Renal cortex interstitium (tissue), 15 donors: Measurements from ENCODE around the gene PAFAH1B1. TPM values are rescaled to one million over a fixed set of nuclear protein-coding genes. Genes with fewer than 3 reads are reported as not detected.
"Not testable (repeated sequence)": the region's sequence is repeated elsewhere in the genome, so short reads cannot be mapped to it uniquely, and the experiment has no call there.

ENCODE experiments used
- DNase-seq, 11 donors: peaks; one replicate each; pipeline ENCODE4 v3.0.0-alpha.2; 2013; ENCODE audit warnings: low read depth in 9 of 11, low spot score in 4 of 11; ENCODE audit errors: extremely low read depth in 1 of 11
- long read RNA-seq, 16 experiments: transcript quantifications; one replicate each; lab custom pipeline, GENCODE V29; 2026
- polyA plus RNA-seq, 3 donors: library from polyadenylated mRNA; unstranded; fragments of 120-200 nt; gene quantifications; one replicate each; pipeline ENCODE4 v1.2.1, GENCODE V29; 2013; ENCODE audit not compliant: insufficient read length in 3 of 3

Gene PAFAH1B1
- 100 to 1,000 TPM; 130 to 157 (median 148) TPM for polyA plus RNA-seq
- long read RNA-seq, donor 1, full-length matches to known transcripts, result 23 of 23 reads
- long read RNA-seq, donor 1, partial matches to known transcripts, result 0 of 23 reads
- long read RNA-seq, donor 1, other reads (novel, unspliced or antisense), result 0 of 23 reads
- long read RNA-seq, donor 2, full-length matches to known transcripts, result 29 of 29 reads
- long read RNA-seq, donor 2, partial matches to known transcripts, result 0 of 29 reads
- long read RNA-seq, donor 2, other reads (novel, unspliced or antisense), result 0 of 29 reads
- long read RNA-seq, donor 3, full-length matches to known transcripts, result 40 of 54 reads
- long read RNA-seq, donor 3, partial matches to known transcripts, result 14 of 54 reads
- long read RNA-seq, donor 3, other reads (novel, unspliced or antisense), result 0 of 54 reads
- long read RNA-seq, donor 4, full-length matches to known transcripts, result 27 of 95 reads
- long read RNA-seq, donor 4, partial matches to known transcripts, result 68 of 95 reads
- long read RNA-seq, donor 4, other reads (novel, unspliced or antisense), result 0 of 95 reads
- long read RNA-seq, donor 5, result 0 reads
- long read RNA-seq, donor 6, full-length matches to known transcripts, result 40 of 52 reads
- long read RNA-seq, donor 6, partial matches to known transcripts, result 12 of 52 reads
- long read RNA-seq, donor 6, other reads (novel, unspliced or antisense), result 0 of 52 reads
- long read RNA-seq, donor 7, full-length matches to known transcripts, result 21 of 21 reads
- long read RNA-seq, donor 7, partial matches to known transcripts, result 0 of 21 reads
- long read RNA-seq, donor 7, other reads (novel, unspliced or antisense), result 0 of 21 reads
- long read RNA-seq, donor 8, result 0 reads
- long read RNA-seq, donor 9, full-length matches to known transcripts, result 29 of 46 reads
- long read RNA-seq, donor 9, partial matches to known transcripts, result 17 of 46 reads
- long read RNA-seq, donor 9, other reads (novel, unspliced or antisense), result 0 of 46 reads
- long read RNA-seq, donor 10, full-length matches to known transcripts, result 29 of 29 reads
- long read RNA-seq, donor 10, partial matches to known transcripts, result 0 of 29 reads
- long read RNA-seq, donor 10, other reads (novel, unspliced or antisense), result 0 of 29 reads
- long read RNA-seq, donor 11, full-length matches to known transcripts, result 28 of 33 reads
- long read RNA-seq, donor 11, partial matches to known transcripts, result 5 of 33 reads
- long read RNA-seq, donor 11, other reads (novel, unspliced or antisense), result 0 of 33 reads
- long read RNA-seq, donor 12, full-length matches to known transcripts, result 12 of 12 reads
- long read RNA-seq, donor 12, partial matches to known transcripts, result 0 of 12 reads
- long read RNA-seq, donor 12, other reads (novel, unspliced or antisense), result 0 of 12 reads
- long read RNA-seq, donor 13, result 0 reads
- long read RNA-seq, donor 14, full-length matches to known transcripts, result 26 of 26 reads
- long read RNA-seq, donor 14, partial matches to known transcripts, result 0 of 26 reads
- long read RNA-seq, donor 14, other reads (novel, unspliced or antisense), result 0 of 26 reads
- long read RNA-seq, donor 15, full-length matches to known transcripts, result 14 of 14 reads
- long read RNA-seq, donor 15, partial matches to known transcripts, result 0 of 14 reads
- long read RNA-seq, donor 15, other reads (novel, unspliced or antisense), result 0 of 14 reads
- long read RNA-seq, donor 16, full-length matches to known transcripts, result 77 of 109 reads
- long read RNA-seq, donor 16, partial matches to known transcripts, result 32 of 109 reads
- long read RNA-seq, donor 16, other reads (novel, unspliced or antisense), result 0 of 109 reads

DNA sequence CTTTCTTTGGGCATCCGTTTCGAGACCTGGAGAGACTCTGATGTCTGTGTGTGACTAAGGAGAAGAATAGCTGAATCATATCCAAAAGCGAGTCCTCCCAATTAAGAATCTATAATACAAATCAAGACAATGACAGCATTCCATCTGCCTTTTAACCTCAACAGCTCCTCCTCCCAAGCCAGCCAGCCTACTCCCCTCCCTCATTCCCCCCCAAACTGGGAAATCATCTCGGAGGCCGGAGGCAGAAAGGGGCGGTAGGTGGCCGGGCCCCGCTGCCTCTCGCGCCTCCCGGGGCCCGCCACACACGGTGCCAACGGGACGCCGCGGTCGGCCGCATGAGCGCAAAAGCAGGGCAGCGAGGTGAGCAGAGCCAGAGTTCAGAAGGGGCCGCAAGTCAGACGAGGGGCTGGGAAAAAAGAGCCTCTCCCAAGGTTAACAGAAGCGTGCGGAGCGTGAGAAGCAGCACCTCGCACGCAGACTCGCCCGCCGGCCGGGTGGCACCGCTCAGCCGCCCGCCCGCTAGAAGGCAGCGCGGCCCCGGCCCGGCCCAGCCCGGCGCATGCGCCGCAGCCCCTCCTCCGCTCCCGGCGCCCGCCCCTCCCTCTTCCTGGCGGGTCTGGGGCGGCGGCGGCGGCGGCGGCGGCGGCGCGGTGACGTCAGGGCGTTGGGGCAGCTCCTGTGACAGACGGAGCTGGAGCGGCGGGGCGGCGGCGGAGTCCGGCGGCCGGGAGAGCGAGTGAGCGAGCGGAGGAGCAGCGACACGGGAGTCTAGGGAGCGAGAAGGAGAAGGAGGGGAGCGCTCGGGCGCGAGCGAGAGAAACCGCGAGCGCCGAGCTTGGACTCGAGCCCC, at the start of gene PAFAH1B1:
PAFAH1B1 (plus strand) TSS at position 684 of the 850 bp plus-strand sequence. CDS start 44,635 bp downstream, outside the sequence.
- DNase-seq, result peak; percentile 45 to 92 (median 81)

DNA sequence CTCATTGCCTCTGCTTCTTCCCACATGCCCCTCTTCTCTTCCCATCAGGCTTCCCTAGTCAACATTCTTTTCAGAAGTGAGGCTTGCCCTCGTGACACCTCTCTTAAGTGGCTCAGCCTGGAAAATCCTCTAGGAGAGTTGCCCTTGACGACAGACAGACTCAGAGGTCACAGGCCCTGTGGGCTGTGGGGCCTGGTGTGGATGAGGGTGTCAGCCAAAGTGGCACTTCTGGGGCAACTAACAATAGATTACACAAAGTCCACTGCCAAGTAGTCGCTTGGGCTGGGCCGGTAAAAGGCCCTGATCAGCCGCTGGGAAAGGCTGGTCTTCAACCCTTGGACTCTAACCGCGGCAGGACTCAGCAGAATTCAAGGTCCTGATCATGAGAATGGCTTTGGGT, 48.1 kb upstream of the PAFAH1B1 start:
- DNase-seq, result peak in 1 of 11 donors; percentile 4

DNA sequence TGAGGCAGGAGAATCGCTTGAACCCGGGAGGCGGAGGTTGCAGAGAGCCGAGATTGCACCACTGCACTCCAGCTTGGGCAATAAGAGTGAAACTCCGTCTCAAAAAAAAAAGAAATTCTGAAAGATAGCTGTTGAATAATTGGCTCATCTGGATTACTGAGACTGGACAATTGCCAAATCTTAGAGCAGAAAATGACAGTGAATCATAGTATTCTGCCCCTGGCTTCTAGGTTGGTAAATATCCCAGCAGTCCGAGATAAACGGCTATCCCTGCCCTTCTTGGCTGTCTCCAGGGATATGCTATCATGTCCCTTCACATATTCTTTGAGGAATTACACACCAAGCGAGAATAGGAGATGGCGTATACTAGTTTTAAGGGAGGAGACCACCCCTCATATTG, 46.3 kb upstream of the PAFAH1B1 start:
- no peak for DNase-seq

DNA sequence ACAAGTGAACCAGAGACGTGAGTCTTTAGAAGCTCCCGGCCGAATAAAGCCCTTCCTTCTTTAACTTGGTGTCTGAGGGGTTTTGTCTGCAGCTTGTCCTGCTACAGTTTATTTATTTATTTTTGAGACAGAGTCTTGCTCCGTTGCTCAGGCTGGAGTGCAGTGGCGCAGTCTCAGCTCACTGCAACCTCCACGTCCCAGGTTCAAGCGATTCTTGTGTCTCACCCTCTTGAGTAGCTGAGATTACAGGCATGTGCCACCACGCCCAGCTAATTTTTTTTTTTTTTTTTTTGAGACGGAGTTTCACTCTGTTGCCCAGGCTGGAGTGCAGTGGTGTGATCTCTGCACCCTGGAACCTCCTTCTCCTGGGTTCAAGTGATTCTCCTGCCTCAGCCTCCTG, 45.4 kb upstream of the PAFAH1B1 start:
- DNase-seq, result not testable (repeated sequence)

DNA sequence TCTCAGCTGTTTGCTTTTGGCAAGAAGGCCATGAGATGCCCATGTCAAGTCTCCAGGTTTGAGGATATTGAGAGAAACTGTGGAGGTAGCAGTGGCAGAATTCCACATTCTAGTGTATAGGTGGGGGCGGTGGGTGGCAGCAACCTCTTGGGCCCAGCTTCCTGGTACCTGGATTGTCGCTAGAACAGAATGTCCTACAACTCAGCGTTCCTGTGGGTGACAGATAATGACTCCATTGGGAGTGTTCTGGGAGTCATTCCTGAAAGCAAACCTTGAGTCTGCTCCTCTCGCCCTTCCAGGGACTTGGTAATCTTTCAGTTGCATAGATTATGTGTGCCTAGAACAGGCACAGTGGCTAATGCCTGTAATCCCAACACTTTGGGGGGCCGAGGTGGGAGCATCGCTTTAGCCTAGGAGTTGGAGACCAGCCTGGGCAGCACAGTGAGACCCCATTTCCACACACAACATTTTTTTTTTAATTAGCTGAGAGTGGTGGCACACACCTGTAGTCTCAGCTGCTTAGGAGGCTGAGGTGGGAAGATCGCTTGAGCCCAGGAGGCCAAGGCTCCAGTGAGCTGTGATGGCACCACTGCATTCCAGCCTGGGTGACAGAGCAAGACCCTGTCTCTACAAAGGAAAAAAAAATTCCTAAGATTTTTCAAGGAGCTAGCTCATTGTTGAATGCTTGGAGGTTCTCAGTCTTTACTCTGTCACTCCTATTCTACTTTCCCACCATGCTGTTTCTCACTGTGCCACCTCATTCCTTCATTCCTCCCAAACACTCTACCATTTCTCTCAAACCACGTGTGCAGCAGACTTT, 43.9 kb upstream of the PAFAH1B1 start:
- DNase-seq, result no peak

DNA sequence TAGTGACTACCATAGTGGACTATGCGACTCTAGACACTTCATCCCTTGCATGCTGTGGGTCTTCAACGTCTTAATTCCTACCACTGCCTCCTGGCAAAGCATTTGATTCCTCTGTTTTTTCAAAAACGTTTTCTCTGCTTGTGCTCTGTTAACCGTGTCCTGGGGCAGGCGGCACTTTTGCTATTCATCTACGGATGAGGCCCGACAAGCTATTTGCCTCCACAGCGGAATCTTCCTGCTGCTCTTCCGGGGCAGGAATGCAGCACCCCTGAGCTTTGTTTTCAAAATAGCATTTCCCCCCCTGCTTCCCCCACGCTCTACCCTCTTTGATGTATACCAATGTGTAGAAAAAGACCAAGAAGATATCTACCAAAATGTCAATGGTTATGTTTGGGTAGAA, 42.0 kb upstream of the PAFAH1B1 start:
- DNase-seq, result peak in 1 of 11 donors; percentile 8

DNA sequence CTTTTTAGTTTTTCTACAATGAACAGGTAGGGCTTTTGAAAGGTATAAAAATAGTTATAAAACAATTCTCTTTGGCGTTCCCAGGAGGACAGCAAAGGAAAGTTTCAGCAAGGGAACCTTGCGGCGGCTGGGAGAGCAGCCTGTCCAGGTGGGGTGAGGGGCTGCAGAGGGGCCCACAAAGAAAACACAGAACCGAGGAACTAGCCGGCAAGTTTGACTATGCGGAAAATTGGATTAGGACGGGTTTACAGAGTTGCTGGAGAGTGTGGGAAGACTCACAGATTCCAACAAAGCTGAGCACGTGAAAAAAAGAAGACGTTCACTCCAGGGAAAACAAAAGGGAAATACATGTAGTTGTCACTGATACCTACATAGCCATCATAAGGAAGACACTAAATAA, 41.5 kb upstream of the PAFAH1B1 start:
- no peak for DNase-seq

DNA sequence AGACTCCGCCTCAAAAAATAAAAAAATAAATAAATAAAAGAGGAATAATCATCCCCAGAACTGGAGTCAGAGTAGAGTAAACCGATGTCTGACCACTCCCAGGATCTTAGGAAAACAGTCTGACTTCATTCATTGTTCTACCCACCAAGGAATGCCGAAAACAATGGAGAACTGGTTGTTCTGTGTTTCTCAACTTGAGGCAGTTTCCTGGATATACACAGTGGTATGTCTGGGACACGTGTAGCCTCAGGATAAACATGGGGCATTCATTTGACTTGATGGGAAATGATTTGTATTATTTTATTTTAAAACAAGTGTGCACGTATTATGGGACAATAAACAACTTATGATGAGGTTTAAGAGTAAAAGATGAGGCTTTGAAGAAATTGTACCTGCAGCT, 32.8 kb upstream of the PAFAH1B1 start:
- DNase-seq, result no peak

DNA sequence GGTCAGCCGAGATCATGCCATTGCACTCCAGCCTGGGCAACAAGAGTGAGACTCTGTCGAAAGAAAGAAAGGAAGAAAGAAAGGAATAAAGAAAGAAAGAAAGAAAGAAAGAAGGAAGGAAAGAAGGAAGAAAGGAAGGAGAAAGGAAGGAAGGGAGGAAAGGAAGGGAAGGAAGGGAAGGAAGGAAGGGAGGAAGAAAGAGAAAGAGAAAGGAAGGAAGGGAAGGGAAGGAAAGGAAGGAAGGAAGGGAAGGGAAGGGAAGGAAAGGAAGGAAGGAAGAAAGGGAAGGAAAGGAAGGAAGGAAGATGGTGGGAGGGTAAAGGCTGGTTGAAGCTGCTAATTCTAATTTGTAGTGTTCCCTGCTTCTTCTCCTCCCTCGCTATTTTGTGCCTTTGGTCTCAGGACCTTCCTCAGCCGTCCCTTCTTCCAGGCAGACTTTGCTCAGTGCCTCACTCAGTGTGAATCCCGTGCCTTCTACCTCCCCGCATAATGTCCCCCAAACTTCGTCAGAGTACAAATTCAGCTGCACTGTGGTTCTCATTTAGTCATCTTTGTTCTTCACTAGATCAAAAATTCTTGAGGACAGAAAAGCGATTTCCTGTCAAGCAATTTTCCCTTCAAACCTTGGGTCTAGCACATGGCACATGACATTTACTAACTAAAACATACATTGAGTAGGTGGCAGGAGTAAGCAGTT, 31.1 kb upstream of the PAFAH1B1 start:
- DNase-seq, result no peak

DNA sequence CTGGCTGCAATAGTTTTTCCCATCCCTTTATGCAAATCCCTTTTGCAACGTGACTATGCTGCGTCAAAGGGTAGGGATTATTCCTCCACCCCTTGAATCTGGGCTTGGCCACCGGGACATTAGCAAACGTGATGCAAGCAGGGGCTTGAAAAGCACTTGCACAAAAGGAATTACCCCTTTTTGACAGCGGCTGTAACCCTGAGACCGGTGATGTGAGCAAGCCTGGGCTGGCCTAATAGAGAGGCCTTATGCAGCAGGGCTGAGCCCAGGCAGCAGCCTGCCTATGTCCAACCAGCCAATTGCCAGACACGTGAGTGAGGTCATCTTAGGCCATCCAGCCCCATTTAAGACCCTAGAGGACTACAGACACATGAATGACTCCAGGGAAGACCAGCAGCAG, 30.4 kb upstream of the PAFAH1B1 start:
- DNase-seq, result no peak

DNA sequence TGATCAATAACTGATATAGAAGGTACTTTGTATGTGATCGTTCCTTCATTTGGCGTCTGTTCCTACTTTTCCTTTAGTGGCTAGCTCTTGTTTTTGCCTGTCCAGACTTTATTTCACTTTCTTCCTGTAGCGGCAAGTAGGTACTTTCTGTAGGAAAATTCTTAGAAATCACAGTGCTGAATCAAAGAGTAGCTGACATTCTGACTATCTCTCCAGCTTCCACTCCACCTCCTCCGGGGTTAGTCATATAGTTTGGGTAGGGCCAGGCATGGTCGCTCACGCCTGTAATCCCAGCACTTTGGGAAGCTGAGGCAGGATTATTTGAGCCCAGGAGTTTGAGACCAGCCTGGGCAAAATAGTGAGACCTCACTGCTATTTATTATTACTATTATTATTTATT, 29.9 kb upstream of the PAFAH1B1 start:
- DNase-seq, result no peak

DNA sequence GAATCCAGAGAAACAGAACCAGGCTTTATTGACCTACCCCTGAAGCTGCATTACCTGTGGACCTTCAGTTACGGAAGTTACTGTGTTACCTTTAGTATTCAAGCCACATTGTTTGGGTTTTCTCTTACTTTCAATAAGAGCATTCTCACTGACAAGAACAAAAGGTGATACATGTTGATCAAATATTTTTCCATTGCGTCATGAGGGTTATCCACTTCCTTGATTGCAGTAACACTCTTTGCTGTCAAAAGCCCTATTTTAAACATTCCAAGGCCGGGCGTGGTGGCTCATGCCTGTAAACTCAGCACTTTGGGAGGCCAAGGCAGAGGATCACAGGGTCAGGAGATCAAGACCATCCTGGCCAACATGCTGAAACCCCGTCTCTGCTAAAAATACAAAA, 28.6 kb upstream of the PAFAH1B1 start:
- no peak for DNase-seq

DNA sequence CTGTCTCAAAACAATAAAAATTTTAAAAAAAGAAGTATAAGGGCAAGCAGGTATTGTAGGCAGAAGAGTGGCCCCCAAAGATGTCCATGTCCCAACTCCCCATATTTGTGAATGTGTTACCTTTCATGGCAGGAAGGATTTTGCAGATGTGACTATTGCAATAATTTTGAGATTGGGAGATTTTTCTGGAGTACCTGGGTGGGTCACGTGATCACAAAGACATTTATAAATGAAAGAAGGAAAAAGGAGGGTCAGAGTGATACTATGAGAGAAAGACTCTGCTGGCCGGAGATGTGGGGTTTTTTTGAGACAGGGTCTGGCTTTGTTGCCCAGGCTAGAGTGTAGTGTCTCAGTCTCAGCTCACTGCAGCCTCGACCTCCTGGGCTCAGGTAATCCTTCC, 27.4 kb upstream of the PAFAH1B1 start:
- no peak for DNase-seq

DNA sequence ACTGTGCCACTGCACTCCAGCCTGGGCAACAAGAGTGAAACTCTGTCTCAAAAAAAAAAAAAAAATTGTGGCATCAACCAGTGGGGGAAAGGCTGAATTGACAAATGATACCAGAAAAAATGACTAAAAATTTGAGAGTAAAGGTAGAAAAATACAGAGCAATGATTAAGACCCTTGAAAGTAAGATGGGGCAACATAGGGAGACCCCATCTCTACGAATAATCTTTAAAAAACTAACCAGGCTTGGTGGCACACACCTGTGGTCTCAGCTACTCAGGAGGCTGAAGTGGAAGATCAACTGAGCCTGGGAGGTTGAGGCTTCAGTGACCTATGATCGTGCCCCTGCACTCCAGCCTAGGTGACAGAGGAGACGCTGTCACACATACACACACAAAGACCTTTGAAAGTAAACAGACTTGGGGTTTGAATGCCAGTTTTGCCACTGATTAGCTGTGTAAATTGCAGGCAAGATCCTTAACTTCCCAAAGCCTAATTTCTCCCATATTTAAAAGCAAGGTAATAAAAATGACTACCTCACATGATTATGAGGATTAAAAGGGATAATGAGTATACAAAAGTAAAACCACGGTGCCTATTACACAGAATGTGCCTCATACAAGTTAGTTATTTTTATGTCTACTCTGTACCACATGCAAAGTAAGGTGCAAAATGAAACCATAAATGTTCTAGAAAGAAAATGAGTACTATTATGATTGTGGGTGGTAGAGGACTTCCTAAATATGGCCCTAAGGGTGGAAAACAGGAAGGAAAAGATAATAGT, 21.7 kb upstream of the PAFAH1B1 start:
- no peak for DNase-seq

DNA sequence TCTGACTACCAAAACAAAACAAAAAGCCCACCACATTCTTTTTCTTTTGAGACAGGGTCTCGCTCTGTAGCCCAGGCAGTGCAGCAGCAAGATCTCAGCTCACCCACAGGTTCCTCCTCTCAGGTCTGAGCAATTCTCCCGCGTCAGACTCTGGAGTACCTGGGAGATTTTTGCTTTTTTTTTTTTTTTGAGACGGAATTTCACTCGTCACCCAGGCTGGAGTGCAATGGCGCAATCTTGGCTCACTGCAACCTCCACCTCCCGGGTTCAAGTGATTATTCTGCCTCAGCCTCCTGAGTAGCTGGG, 21.2 kb upstream of the PAFAH1B1 start:
- not testable (repeated sequence) for DNase-seq
